GM19324 (cell line): ENCODE results near the gene DLL3.
"Not testable (repeated sequence)": the region's sequence is repeated elsewhere in the genome, so short reads cannot be mapped to it uniquely, and the experiment has no call there.

ENCODE experiments used
- ATAC-seq: cut with Tn5 transposase; IDR thresholded peaks from one replicate; pipeline ENCODE4 v1.9.1; 2021; ENCODE audit warnings: mild to moderate bottlenecking, moderate library complexity; ENCODE audit not compliant: unreplicated experiment, low FRiP score

DLL3 gene

GRCh38 chr19:39498798-39499642, at the start of gene DLL3:
TSS of gene DLL3 (plus strand) at chr19:39498947. CDS start at chr19:39498975, 28 bp downstream.
- no peak for ATAC-seq

GRCh38 chr19:39449116-39449797, 49.5 kb upstream of the DLL3 start:
- no peak for ATAC-seq

- ATAC-seq: not testable (repeated sequence)
Observed at GRCh38 chr19:39451257-39451656, 47.5 kb upstream of the DLL3 start.

- no peak for ATAC-seq
Observed at GRCh38 chr19:39463403-39463802, 35.3 kb upstream of the DLL3 start.

- no peak for ATAC-seq
Observed at GRCh38 chr19:39465956-39466747, 32.6 kb upstream of the DLL3 start.

GRCh38 chr19:39467941-39468340, 30.8 kb upstream of the DLL3 start:
- no peak for ATAC-seq

- no peak for ATAC-seq
Observed at GRCh38 chr19:39469036-39469435, 29.7 kb upstream of the DLL3 start.

GRCh38 chr19:39469567-39469966, 29.2 kb upstream of the DLL3 start:
- ATAC-seq: no peak

GRCh38 chr19:39470724-39471339, 27.9 kb upstream of the DLL3 start:
- ATAC-seq: no peak

- no peak for ATAC-seq
Observed at GRCh38 chr19:39471756-39472536, 26.8 kb upstream of the DLL3 start.

- no peak for ATAC-seq
Observed at GRCh38 chr19:39472746-39473442, 25.9 kb upstream of the DLL3 start.

- no peak for ATAC-seq
Observed at GRCh38 chr19:39473443-39473960, 25.2 kb upstream of the DLL3 start.

- ATAC-seq: no peak
Observed at GRCh38 chr19:39474139-39474620, 24.6 kb upstream of the DLL3 start.

GRCh38 chr19:39475748-39476147, 23.0 kb upstream of the DLL3 start:
- no peak for ATAC-seq

- not testable (repeated sequence) for ATAC-seq
Observed at GRCh38 chr19:39479319-39479801, 19.4 kb upstream of the DLL3 start.

- no peak for ATAC-seq
Observed at GRCh38 chr19:39479916-39480315, 18.8 kb upstream of the DLL3 start.

- peak; percentile 87 for ATAC-seq
Observed at GRCh38 chr19:39480337-39481228, 18.2 kb upstream of the DLL3 start, which contains the start of gene TIMM50. TSS of gene TIMM50 (plus strand) at chr19:39480838. CDS start at chr19:39480854, 16 bp downstream.

GRCh38 chr19:39481229-39481545, 17.6 kb upstream of the DLL3 start:
- no peak for ATAC-seq
